GM23338 (cell line): ENCODE results near the gene MYOCD. TPM values are rescaled to one million over a fixed set of nuclear protein-coding genes. Genes with fewer than 3 reads are reported as not detected.

ENCODE experiments used
- ATAC-seq: fragments of 200-7000 bp; cut with Tn5 transposase; 3 replicates; pipeline ENCODE4 v1.9.1; 2020
- DNase-seq: peaks from one replicate; pipeline ENCODE4 v3.0.0-alpha.2; 2015; ENCODE audit warnings: low spot score
- H2AFZ ChIP-seq: fragments of 200-600 bp; sonication (generic); 2 replicates; pipeline ENCODE4 v1.8.0; 2016; ENCODE audit warnings: antibody characterized with exemption, mild to moderate bottlenecking, moderate library complexity
- H3F3A ChIP-seq: fragments of 200-600 bp; sonication (generic); replicated peaks from 2 replicates; pipeline ENCODE4 v1.8.0; 2017; ENCODE audit warnings: antibody characterized with exemption, mixed run types, low read depth
- H3K27ac ChIP-seq: fragments of 200-600 bp; sonication (generic); 2 replicates; pipeline ENCODE4 v1.6.1; 2016; ENCODE audit warnings: low read depth
- H3K27me3 ChIP-seq: fragments of 200-600 bp; sonication (generic); 2 replicates; pipeline ENCODE4 v1.8.0; 2016; ENCODE audit warnings: mild to moderate bottlenecking, mixed run types, moderate library complexity; ENCODE audit not compliant: insufficient read depth
- H3K36me3 ChIP-seq: fragments of 200-600 bp; sonication (generic); 2 replicates; pipeline ENCODE4 v1.8.0; 2016; ENCODE audit warnings: mild to moderate bottlenecking; ENCODE audit not compliant: insufficient read depth
- H3K4me1 ChIP-seq: fragments of 200-600 bp; sonication (generic); 2 replicates; pipeline ENCODE4 v1.8.0; 2016; ENCODE audit warnings: mild to moderate bottlenecking, moderate library complexity; ENCODE audit not compliant: insufficient read depth
- H3K4me2 ChIP-seq: fragments of 200-600 bp; sonication (generic); 2 replicates; pipeline ENCODE4 v1.7.1; 2017; ENCODE audit warnings: mixed run types
- H3K4me3 ChIP-seq: fragments of 200-600 bp; sonication (generic); 2 replicates; pipeline ENCODE4 v1.6.1; 2016; ENCODE audit warnings: mixed run types
- H3K79me2 ChIP-seq: fragments of 200-600 bp; sonication (generic); replicated peaks from 2 replicates; pipeline ENCODE4 v1.8.0; 2017; ENCODE audit warnings: mild to moderate bottlenecking; ENCODE audit not compliant: insufficient read depth
- H3K9me2 ChIP-seq: fragments of 200-600 bp; sonication (generic); 2 replicates; pipeline ENCODE4 v1.8.0; 2017; ENCODE audit not compliant: insufficient read depth
- H4K20me1 ChIP-seq: fragments of 200-600 bp; sonication (generic); replicated peaks from 2 replicates; pipeline ENCODE4 v1.8.0; 2017; ENCODE audit warnings: mild to moderate bottlenecking; ENCODE audit not compliant: insufficient read depth
- H3K27ac Mint-ChIP-seq: 2 replicates; pipeline ENCODE4 v1.8.0; 2020; ENCODE audit warnings: inconsistent platforms, mild to moderate bottlenecking, moderate library complexity, mixed read lengths
- H3K27me3 Mint-ChIP-seq: 3 replicates; pipeline ENCODE4 v1.8.0; 2022; ENCODE audit warnings: low read depth, mild to moderate bottlenecking, moderate library complexity, mixed read lengths, inconsistent platforms; ENCODE audit not compliant: insufficient read depth, poor library complexity
- H3K36me3 Mint-ChIP-seq: 3 replicates; pipeline ENCODE4 v1.8.0; 2021; ENCODE audit warnings: low read depth, mild to moderate bottlenecking, inconsistent platforms, moderate library complexity, mixed read lengths
- H3K4me1 Mint-ChIP-seq: 3 replicates; pipeline ENCODE4 v1.8.0; 2020; ENCODE audit warnings: mild to moderate bottlenecking, inconsistent platforms, mixed read lengths
- H3K4me3 Mint-ChIP-seq: 3 replicates; pipeline ENCODE4 v1.8.0; 2021; ENCODE audit warnings: moderate library complexity, mild to moderate bottlenecking, inconsistent platforms, mixed read lengths
- H3K9me3 Mint-ChIP-seq: 3 replicates; pipeline ENCODE4 v1.8.0; 2020; ENCODE audit warnings: moderate library complexity, mild to moderate bottlenecking, inconsistent platforms, mixed read lengths
- CREB1 ChIP-seq: fragments of 250-450 bp; sonication (Bioruptor Pico); IDR thresholded peaks from 2 replicates; pipeline ENCODE4 v1.5.0; 2020; ENCODE audit warnings: low read depth, mild to moderate bottlenecking, moderate library complexity
- CTCF ChIP-seq, 2 experiments: fragments of 200-600 bp in 1 of 2; sonication (generic) in 1 of 2; conservative IDR thresholded peaks; 2 replicates each; pipeline versions ENCODE4 v1.5.1 to v1.6.1; 2016 to 2017; ENCODE audit warnings: antibody characterized with exemption in 2 of 2, low read depth in 2 of 2, mild to moderate bottlenecking in 2 of 2, moderate library complexity in 1 of 2
- ETS1 ChIP-seq: IDR thresholded peaks from 2 replicates; pipeline ENCODE4 v1.6.1; 2016; ENCODE audit warnings: antibody characterized with exemption
- EZH2 ChIP-seq: fragments of 200-600 bp; sonication (generic); IDR thresholded peaks from one replicate; pipeline ENCODE4 v1.8.0; 2017; ENCODE audit warnings: antibody characterized with exemption, mild to moderate bottlenecking, low read depth; ENCODE audit not compliant: unreplicated experiment
- EZH2phosphoT487 ChIP-seq: fragments of 200-600 bp; sonication (generic); IDR thresholded peaks from one replicate; pipeline ENCODE4 v1.8.1; 2018; ENCODE audit warnings: antibody characterized with exemption; ENCODE audit not compliant: unreplicated experiment
- JUNB ChIP-seq: IDR thresholded peaks from one replicate; pipeline ENCODE4 v1.6.1; 2016; ENCODE audit warnings: antibody characterized with exemption; ENCODE audit not compliant: unreplicated experiment
- NANOG ChIP-seq: IDR thresholded peaks from 2 replicates; pipeline ENCODE4 v1.6.1; 2016; ENCODE audit warnings: antibody characterized with exemption, borderline replicate concordance
- POLR2AphosphoS5 ChIP-seq: IDR thresholded peaks from 2 replicates; pipeline ENCODE4 v1.6.1; 2016; ENCODE audit warnings: antibody characterized with exemption, low read depth
- REST ChIP-seq: IDR thresholded peaks from one replicate; pipeline ENCODE4 v1.6.1; 2018; ENCODE audit warnings: antibody characterized with exemption; ENCODE audit not compliant: unreplicated experiment
- STAT1 ChIP-seq: IDR thresholded peaks from one replicate; pipeline ENCODE4 v1.6.1; 2016; ENCODE audit warnings: antibody characterized with exemption; ENCODE audit not compliant: unreplicated experiment
- ZNF114 ChIP-seq: fragments of 250-450 bp; sonication (Bioruptor Pico); IDR thresholded peaks from 2 replicates; pipeline ENCODE4 v1.5.0; 2020; ENCODE audit warnings: mild to moderate bottlenecking, moderate library complexity
- ZNF331 ChIP-seq: fragments of 250-450 bp; sonication (Bioruptor Pico); IDR thresholded peaks from 2 replicates; pipeline ENCODE4 v1.5.0; 2020; ENCODE audit warnings: low read depth, mild to moderate bottlenecking, moderate library complexity
- ZNF462 ChIP-seq: fragments of 250-450 bp; sonication (Bioruptor Pico); IDR thresholded peaks from 2 replicates; pipeline ENCODE4 v1.5.0; 2020; ENCODE audit warnings: mild to moderate bottlenecking, moderate library complexity
- polyA plus RNA-seq: library from polyadenylated mRNA; unstranded; fragments of >200 nt; fragmentation: Nextera tagmentation; extraction: Ambion mirVana; gene quantifications from 2 replicates; pipeline ENCODE4 v1.2.1, GENCODE V29; 2016
- total RNA-seq: library from RNA; depleted of rRNA; stranded (reverse); fragments of >200 nt; shearing (Covaris generic); gene quantifications from 2 replicates; pipeline ENCODE4 v1.2.3, GENCODE V29; 2014

The MYOCD gene
- total and polyA plus RNA-seq, 2 experiments from 2014 or later = 0.80 to 2.4 TPM

GRCh38 chr17:12768255-12768654, 102.6 kb downstream of the MYOCD start:
- H3K27me3 Mint-ChIP-seq = peaks cover 2% of the 10 kb centered on the region
- H3K27ac ChIP-seq = no peak overlapping the region

More at GRCh38 chr17:12768255-12768654, 102.6 kb downstream of the MYOCD start:
- no peak overlapping the region for H3K4me3 Mint-ChIP-seq
- no peaks in the 10 kb centered on the region for H3F3A ChIP-seq
- TF ChIP-seq EZH2phosphoT487 = no peak
- no peak for TF ChIP-seq STAT1
- no peak for TF ChIP-seq JUNB
- no peak for TF ChIP-seq EZH2
- TF ChIP-seq POLR2AphosphoS5 = no peak
- TF ChIP-seq ZNF331 (CRISPR knock-in tag) = no peak
- no peak for TF ChIP-seq CREB1
- no peak for TF ChIP-seq ZNF114
- TF ChIP-seq ETS1 = no peak
- TF ChIP-seq CTCF (conservative IDR thresholded peaks at IDR 0.05; ENCODE audit: low read depth in 2 of 2) = no peak
- no peak for TF ChIP-seq REST
- TF ChIP-seq ZNF462 = no peak
- TF ChIP-seq NANOG = no peak
- H3K36me3 Mint-ChIP-seq = no peaks in the 10 kb centered on the region
- H2AFZ ChIP-seq = 0 out of 2 replicates have a peak overlapping the region, but pooled peaks have one; percentile 78
- no peaks in the 10 kb centered on the region for H3K9me3 Mint-ChIP-seq
- ATAC-seq (no peak), DNase-seq (no peak)
- H3K9me2 ChIP-seq = 0 out of 2 replicates have a peak, but pooled peaks cover 6% of the 10 kb centered on the region
- no peak overlapping the region for H3K4me2 ChIP-seq
- no peak overlapping the region for H3K27ac Mint-ChIP-seq
- H3K27me3 ChIP-seq = no peaks in the 10 kb centered on the region
- no peak overlapping the region for H3K4me3 ChIP-seq
- no peaks in the 10 kb centered on the region for H3K79me2 ChIP-seq
- no peaks in the 10 kb centered on the region for H4K20me1 ChIP-seq
- H3K4me1 Mint-ChIP-seq = no peaks in the 10 kb centered on the region
- no peaks in the 10 kb centered on the region for H3K36me3 ChIP-seq
- H3K4me1 ChIP-seq = no peaks in the 10 kb centered on the region
